Stimulated activated naive CD4-positive, alpha-beta T cell treated with Interleukin-2 at 50 U/mL for 16 hours (primary cell): Measurements from ENCODE around the gene VTCN1.
A peak's percentile ranks its signal among the peaks of the same experiment; 100 is the strongest.

Experiments used
- DNase-seq: peaks from one replicate; lab custom pipeline; 2025; lab: John Stamatoyannopoulos, UW

VTCN1 gene

DNA sequence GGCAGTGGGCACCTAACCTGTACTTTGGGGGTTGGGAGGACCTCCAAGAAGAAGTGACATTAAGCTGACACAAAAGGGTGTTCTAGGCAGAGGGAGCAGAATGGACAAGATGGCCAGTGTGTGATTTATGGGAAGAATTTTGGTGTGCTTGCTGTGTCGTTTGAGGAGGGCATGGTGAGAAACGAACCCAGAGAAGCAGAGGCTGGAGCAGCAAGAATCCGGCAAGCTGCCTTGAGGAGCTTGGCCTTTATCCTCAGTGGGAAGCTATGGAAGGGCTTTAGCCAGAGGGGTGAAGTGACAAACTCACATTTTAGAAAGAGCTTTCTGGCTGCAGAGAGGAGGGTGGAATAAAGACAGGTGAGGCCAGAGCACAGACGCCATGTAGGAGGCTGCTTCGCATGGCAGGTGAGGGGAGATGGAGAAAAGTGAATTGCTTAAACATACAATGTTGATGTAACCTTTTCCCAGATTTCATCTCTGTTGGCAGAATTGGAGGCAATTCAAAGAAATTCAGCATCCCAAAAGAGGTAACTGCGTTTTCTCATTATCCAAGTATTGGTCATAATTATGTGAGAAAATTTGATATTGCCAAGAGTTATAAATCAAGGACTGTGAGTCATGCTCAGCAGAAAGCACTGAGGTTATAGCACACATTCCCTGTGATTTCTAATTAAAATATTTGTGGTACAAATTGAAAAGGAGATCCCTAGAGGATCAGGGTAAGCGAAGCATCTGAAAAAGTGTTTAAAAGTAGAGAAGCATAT is 115.7 kb downstream of the VTCN1 start:
- no peak for DNase-seq

DNA sequence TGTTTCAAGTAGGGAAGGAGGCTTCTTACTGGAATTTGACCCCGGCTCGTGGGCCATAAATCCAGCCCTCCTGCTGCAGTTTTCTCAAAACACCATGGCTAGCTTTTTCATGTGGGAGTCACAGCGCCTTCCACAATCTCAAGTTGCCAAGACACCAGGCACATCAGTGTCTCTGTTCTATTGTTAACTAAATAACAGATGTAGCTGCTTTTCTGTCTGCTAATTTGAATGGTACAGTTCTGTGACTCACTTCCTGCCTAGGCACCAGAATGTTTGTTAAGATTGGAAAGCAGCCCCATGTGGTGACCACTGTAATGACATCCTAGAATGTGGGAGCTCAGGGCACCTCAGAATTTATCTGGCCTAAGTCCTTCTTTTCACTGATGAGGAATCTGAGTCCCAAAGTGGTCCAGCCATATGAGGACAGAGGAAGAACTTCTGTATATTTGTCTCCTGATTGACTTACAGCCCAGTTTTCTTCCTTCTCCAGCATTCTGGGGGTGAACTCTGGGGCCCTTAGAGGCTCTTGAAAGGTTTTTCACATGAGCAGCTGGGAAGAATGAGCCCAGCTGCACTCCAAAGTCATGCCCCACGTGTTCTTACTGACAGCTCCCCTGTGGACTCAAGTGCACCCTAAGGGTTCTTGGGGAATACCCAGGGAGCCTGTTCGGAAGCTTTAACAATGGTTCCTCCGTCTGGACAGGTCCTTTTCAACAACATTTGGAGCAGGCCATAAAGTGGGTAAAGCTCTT is 116.7 kb downstream of the VTCN1 start:
- DNase-seq: peak; percentile 27
